PC-9 (cell line): ENCODE measurements around the gene ELL2.

ENCODE experiments used
- CTCF ChIP-seq: fragments of 200-600 bp; sonication (generic); conservative IDR thresholded peaks from 2 replicates; pipeline ENCODE4 v1.6.1; 2017; ENCODE audit warnings: mixed run types, antibody characterized with exemption, mild to moderate bottlenecking, moderate library complexity
- EZH2 ChIP-seq: fragments of 200-600 bp; sonication (generic); IDR thresholded peaks from 2 replicates; pipeline ENCODE4 v1.8.0; 2017; ENCODE audit warnings: antibody characterized with exemption, low read depth

GRCh38 chr5:95904827-95905226 is 56.8 kb downstream of the ELL2 start:
- no peak for TF ChIP-seq EZH2
- no peak for TF ChIP-seq CTCF
